Keratinocyte (primary cell): ENCODE results near the gene SOX15. TPM values are rescaled to one million over a fixed set of nuclear protein-coding genes. Genes with fewer than 3 reads are reported as not detected.

Experiments
- DNase-seq: peaks from one replicate; pipeline ENCODE4 v3.0.0-alpha.2; 2011; ENCODE audit warnings: low read depth, missing footprints, low spot score
- FAIRE-seq: peaks from 2 replicates; lab custom pipeline; 2011; peaks lifted over from hg19 to GRCh38; lab: Jason Lieb, UNC
- H2AFZ ChIP-seq: 2 replicates; pipeline ENCODE4 v1.6.0; 2012; ENCODE audit warnings: low read length, control low read depth, inconsistent platforms; ENCODE audit not compliant: control insufficient read depth
- H3K27ac ChIP-seq: 2 replicates; pipeline ENCODE4 v1.5.1; 2011; ENCODE audit warnings: low read length; ENCODE audit not compliant: control insufficient read depth, insufficient read depth
- H3K27me3 ChIP-seq: 3 replicates; pipeline ENCODE4 v1.6.0; 2011; ENCODE audit warnings: low read length; ENCODE audit not compliant: control insufficient read depth, insufficient read depth; ENCODE audit errors: extremely low read depth
- H3K36me3 ChIP-seq, 2 experiments: 2 replicates in 1 of 2; 3 replicates in 1 of 2; pipeline ENCODE4 v1.5.1; 2011; ENCODE audit warnings: low read length in 2 of 2, mild to moderate bottlenecking in 1 of 2; ENCODE audit not compliant: control insufficient read depth in 2 of 2, insufficient read depth in 2 of 2; ENCODE audit errors: extremely low read depth in 1 of 2
- H3K4me1 ChIP-seq: 3 replicates; pipeline ENCODE4 v1.5.1; 2011; ENCODE audit warnings: low read length; ENCODE audit not compliant: control insufficient read depth, insufficient read depth; ENCODE audit errors: extremely low read depth
- H3K4me2 ChIP-seq: 3 replicates; pipeline ENCODE4 v1.6.0; 2011; ENCODE audit warnings: low read depth, low read length; ENCODE audit not compliant: control insufficient read depth, insufficient read depth; ENCODE audit errors: extremely low read depth
- H3K4me3 ChIP-seq, 3 experiments: fragments of 200-600 bp in 1 of 3; sonication (generic) in 1 of 3; 2 replicates in 2 of 3; 3 replicates in 1 of 3; pipeline ENCODE4 v1.5.1; 2011 to 2016; ENCODE audit warnings: low read length in 3 of 3, mild to moderate bottlenecking in 3 of 3, control low read depth in 2 of 3, inconsistent platforms in 1 of 3, low read depth in 1 of 3, mixed read lengths in 1 of 3, mixed run types in 1 of 3, moderate library complexity in 1 of 3; ENCODE audit not compliant: control insufficient read depth in 2 of 3, insufficient read depth in 2 of 3; ENCODE audit errors: extremely low read depth in 1 of 3
- H3K79me2 ChIP-seq: 2 replicates; pipeline ENCODE4 v1.6.0; 2012; ENCODE audit warnings: low read length; ENCODE audit not compliant: control insufficient read depth, insufficient read depth
- H3K9ac ChIP-seq: 3 replicates; pipeline ENCODE4 v1.6.0; 2011; ENCODE audit warnings: low read length; ENCODE audit not compliant: control insufficient read depth, insufficient read depth; ENCODE audit errors: extremely low read depth
- H3K9me1 ChIP-seq: 3 replicates; pipeline ENCODE4 v1.6.0; 2011; ENCODE audit warnings: low read length; ENCODE audit not compliant: control insufficient read depth, insufficient read depth; ENCODE audit errors: extremely low read depth
- H3K9me3 ChIP-seq: 2 replicates; pipeline ENCODE4 v1.5.1; 2012; ENCODE audit warnings: low read depth, low read length; ENCODE audit not compliant: control insufficient read depth
- H4K20me1 ChIP-seq: 3 replicates; pipeline ENCODE4 v1.6.0; 2011; ENCODE audit warnings: low read length; ENCODE audit not compliant: control insufficient read depth, insufficient read depth; ENCODE audit errors: extremely low read depth
- CTCF ChIP-seq, 3 experiments: IDR thresholded peaks in 1 of 3; conservative IDR thresholded peaks in 1 of 3; optimal IDR thresholded peaks in 1 of 3; 2 replicates in 2 of 3; 3 replicates in 1 of 3; pipeline versions ENCODE3 to v1.5.1; 2011; ENCODE audit warnings: low read length in 3 of 3, mild to moderate bottlenecking in 3 of 3, moderate library complexity in 2 of 3, control low read depth in 1 of 3, inconsistent platforms in 1 of 3; ENCODE audit not compliant: insufficient read depth in 2 of 3; ENCODE audit errors: extremely low read depth in 1 of 3
- EZH2 ChIP-seq: IDR thresholded peaks from one replicate; pipeline ENCODE4 v1.6.1; 2012; ENCODE audit warnings: inconsistent platforms, mild to moderate bottlenecking, low read length, moderate library complexity
- dilution Hi-C: fragments of 300-500 bp; cut with MboI; formaldehyde crosslinking; loops from one replicate; pipeline ENCODE4 v1.7.0; 2020; ENCODE audit warnings: low sequenced_read_pairs; ENCODE audit not compliant: extremely low pct_ligation_motif_present
- polyA plus RNA-seq, 5 experiments: library from polyadenylated mRNA; depleted of rRNA in 3 of 5; stranded (reverse) in 3 of 5; stranded (forward) in 1 of 5; unstranded in 1 of 5; fragments of >200 nt; gene quantifications; 1 replicate in 1 of 5; 2 replicates in 3 of 5; 3 replicates in 1 of 5; pipeline versions ENCODE4 v1.2.1 to v1.2.3, GENCODE V29; 2011 to 2012; ENCODE audit warnings: missing spikeins in 2 of 5, low read depth in 1 of 5, low replicate concordance in 1 of 5

Gene SOX15
- polyA plus RNA-seq, 1 donor (not counting 4 experiments of a cell fraction or from before 2014, with no cell fraction given): 86.2 TPM

- Histone ChIP-seq H3K4me1 (peaks cover 35% of the 10 kb centered on the region), H3K79me2 (peaks cover 43% of the 10 kb centered on the region), H3K36me3 (peaks cover 32 to 49% of the 10 kb centered on the region in 2 experiments), H2AFZ (no peak overlapping the region), H4K20me1 (no peaks in the 10 kb centered on the region), H3K9me1 (no peaks in the 10 kb centered on the region), H3K4me2 (peak overlapping the region; percentile 97), H3K9ac (peak overlapping the region; percentile 91), H3K27me3 (no peaks in the 10 kb centered on the region), H3K4me3 (peak overlapping the region; percentile 78 to 98 (median 92)), H3K9me3 (no peaks in the 10 kb centered on the region), H3K27ac (peak overlapping the region; percentile 99)
- FAIRE-seq (peak; percentile 57), DNase-seq (no peak)
- dilution Hi-C loops: no loop called here
- no peak for TF ChIP-seq EZH2
- TF ChIP-seq CTCF (optimal IDR thresholded peaks at IDR 0.05 in 1 of 3, IDR thresholded peaks at IDR 0.05 in 1 of 3, conservative IDR thresholded peaks at IDR 0.05 in 1 of 3; ENCODE audit: extremely low read depth in 1 of 3, insufficient read depth in 2 of 3, low read length in 3 of 3): peak; percentile 75 to 93 (median 86)
These were observed 558 bp downstream of the SOX15 start for GRCh38 chr17:7589204-7589868.

- DNase-seq: no peak
- Histone ChIP-seq H3K9me3 (no peaks in the 10 kb centered on the region), H3K4me1 (peaks cover 37% of the 10 kb centered on the region), H3K36me3 (peaks cover 28 to 43% of the 10 kb centered on the region in 2 experiments), H3K27me3 (no peaks in the 10 kb centered on the region), H3K4me3 (peak overlapping the region; percentile 78 to 98 (median 92)), H3K9ac (peak overlapping the region; percentile 91), H3K79me2 (peaks cover 45% of the 10 kb centered on the region), H2AFZ (no peak overlapping the region), H4K20me1 (no peaks in the 10 kb centered on the region), H3K27ac (peak overlapping the region; percentile 99), H3K9me1 (no peaks in the 10 kb centered on the region), H3K4me2 (peak overlapping the region; percentile 97)
- TF ChIP-seq EZH2 (no peak), CTCF (optimal IDR thresholded peaks at IDR 0.05 in 1 of 3, IDR thresholded peaks at IDR 0.05 in 1 of 3, conservative IDR thresholded peaks at IDR 0.05 in 1 of 3; ENCODE audit: extremely low read depth in 1 of 3, insufficient read depth in 2 of 3, low read length in 3 of 3) (no peak)
- no peak for FAIRE-seq
- dilution Hi-C loops: no loop called here
These were observed 1.2 kb downstream of the SOX15 start for GRCh38 chr17:7588553-7589203.
